CD4-positive, alpha-beta T cell treated with Interferon gamma for 1 hour (primary cell): ENCODE data around the gene ZFYVE28.

Source experiments
- DNase-seq: peaks from one replicate; pipeline ENCODE4 v3.0.0-alpha.2; 2020

The ZFYVE28 gene

DNA sequence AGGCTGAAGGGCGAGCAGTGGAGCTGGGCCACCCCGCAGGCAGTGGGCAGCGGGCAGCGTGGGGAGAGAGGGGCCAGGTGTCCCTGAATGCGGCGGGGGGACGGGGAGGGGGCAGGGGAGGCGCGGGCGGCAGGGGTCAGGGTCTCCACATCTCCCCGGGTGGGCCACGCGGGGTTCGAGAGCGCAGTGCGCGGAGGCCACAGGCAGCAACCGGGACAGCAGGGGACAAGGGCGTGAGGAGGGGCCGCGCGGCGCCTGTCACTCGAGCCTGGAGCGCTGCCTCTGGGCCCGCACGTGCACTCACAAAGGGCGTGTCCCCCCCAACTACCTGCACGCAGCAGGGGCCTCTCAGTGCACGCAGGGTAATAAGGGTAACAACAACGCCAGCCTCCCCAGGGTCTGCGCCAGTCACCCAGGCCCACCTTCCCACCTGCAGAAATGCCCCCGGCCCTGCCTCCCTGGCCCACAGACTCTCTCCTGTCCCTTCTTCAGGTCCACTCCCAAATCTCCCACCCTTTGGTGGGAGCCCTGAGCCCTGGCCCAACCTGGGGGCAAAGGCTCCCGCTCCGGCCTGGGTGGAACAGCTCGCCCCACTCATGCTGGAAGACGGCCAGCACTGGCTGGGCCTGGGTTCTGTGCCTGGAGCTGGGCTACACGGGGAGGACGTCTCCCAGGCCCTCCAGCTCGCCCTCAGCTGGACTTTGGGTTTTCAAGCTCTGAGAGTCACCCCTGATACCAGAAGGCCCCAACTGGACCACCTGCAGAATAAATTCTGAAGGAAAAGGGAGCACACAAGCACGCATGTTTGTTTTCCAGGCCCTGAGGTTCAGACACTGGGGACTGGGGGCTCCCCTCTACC lies 53.2 kb downstream of the ZFYVE28 start:
- no peak for DNase-seq

DNA sequence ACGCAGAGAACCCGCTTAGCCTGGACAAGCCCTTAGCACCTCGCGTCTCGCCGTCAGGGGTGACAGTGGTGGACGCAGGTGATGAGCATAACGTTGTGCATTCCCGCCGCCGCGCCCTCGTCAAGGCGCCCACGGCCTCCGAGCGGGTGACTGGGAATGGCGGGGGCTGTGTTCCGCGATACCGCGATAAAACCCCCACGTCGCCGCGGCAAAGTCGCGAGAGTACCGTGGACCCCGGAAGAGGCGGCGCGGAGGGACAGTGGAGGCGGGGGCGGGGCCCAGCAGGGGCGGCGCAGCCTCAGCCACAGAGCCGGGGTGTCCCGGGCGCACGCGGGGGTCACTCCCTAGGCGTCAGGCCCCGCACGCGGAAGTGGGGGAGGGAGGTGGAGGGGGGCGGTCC lies 53.8 kb downstream of the ZFYVE28 start:
- peak; percentile 53 for DNase-seq

DNA sequence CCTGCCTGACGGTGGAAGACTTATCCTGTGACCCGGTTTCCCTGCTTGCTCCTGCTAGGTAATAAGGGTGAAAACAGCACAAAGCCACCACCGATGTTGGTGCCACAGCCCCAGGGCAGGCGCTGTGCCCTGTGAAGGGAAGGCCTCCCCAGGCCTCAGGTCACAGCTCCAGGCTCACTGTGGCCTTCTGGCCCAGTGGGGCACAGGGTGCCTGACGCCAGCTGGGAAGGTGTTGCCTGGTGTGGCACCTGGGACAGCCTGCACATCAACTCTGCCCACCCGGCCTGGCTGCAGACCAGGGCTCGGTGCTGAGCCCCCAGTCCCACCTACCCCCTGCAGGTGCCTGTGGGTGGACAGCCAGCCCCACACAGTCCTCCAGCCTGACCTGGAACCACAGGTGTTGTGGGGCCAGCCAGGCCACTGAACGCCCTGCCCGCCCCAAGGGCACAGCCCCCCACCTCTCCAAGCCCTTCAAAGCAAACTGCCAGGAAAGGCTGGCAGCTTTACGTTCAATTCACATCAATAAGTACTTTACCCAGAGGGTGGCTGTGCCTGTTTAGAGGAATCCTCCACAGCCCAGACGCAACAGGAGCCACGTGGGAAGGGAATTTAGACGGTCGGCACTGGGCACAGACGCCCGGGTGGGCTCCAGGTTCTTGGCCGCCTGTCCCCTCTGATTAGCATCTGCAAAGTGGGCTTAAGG lies 54.3 kb downstream of the ZFYVE28 start:
- DNase-seq: no peak

DNA sequence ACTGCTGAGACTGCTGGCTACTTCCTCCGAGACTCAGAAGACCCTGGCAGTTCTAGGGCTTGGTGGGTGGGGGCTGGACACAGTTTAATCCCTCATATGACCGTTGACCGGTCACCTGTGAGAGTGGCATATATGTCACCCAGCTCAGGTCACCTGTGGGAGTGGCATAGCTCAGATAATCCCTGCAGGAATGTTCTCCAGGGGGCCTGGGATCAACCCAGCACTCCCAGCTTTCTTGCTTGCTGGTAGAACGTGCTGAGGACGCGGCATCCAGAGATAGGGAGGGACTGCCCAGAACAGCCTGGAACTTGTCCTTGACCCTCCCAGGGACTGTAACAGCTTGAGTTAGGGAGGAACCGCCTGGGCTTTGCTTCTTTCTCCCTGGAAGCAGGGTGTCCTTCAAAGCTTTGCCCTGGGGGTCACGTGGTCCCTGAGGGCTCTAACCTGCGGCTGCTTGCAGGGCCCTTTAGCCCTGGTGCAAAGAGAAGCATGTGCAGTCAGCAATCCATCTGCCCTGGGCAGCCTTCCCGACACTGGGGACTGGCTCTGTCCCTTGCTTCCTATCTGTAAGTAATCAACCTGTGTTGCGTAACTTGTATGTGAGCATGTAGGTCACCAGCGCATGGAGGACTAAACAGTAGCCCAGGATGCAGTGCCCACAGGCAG lies 55.3 kb downstream of the ZFYVE28 start:
- DNase-seq: no peak

DNA sequence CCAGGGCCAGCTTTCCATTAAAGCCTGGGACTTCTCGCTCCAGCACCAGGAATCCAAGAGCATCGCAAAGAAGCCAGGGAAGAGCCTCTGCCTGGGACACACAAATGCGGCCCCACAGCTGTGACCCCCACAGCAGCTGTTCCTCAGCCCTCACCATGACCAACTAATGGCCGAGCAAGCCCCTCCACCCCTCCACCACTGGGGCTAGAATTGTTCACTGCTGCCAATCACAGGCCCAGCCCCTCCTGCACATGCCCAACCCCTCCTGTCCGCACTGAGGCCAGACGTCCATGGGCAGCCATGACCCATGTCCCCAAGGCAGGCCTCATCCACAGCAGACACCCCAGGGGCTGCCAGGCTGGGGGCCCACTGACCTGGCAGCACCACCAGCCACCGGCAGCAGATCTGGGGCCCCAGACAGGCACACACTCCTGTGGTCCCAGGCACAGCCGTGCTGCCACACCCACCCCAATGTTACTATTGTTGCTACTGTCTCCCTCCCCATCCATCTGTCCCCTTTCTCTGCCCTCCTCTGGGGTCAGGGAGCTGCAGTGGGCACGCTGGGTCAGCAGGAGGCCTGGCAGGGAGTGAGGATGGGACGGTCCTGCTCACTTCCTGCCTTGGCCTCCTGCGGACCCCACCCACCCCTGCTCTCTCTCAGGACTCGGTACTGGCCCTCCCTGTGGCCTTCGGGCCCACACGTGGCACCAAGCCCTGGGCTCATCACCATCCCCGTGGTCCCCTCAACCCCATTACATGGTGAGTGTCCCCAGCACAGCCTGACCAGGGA lies 56.0 kb downstream of the ZFYVE28 start:
- no peak for DNase-seq

DNA sequence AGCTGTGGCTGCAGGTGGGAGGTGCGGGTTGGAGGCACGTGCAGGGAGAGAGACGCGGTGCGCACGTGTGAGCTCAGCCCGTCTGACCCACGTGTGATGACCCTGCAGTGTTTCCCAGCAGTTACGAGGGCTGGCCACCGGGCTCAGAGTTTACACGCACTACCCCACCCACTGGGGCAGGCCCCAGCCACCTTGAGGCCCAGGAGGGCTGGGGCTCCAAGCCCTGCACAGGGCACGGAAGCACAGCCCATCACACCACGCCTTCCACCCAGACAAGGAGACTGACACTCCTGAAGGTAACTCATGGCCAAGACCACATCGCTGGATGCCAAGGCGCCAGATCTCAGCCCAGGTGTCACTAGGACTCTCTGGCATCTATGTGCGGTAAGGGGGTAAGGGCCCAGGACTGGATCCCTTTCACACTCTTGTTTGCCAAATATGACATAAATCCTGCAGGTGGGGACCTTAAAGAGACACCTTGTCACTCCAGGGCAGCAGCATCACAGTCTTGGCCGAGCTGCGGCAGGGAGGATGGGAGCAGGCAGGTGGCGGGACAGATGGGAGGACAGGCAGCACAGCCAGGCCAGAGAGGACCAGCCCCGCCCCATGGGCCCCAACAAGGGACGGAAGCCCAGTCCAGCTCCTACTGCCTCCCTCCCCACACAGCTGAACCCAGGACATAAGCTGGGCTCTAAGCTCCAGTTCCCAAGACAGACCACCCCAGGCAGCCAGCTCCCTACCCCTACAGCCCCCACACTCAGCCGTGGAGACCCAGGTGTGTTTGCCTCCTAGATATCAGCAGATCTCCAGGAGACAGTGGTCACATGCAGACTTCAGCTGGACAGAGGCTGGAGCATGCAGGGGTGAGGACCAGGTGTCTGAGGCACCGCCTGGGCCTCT lies 56.8 kb downstream of the ZFYVE28 start:
- no peak for DNase-seq

DNA sequence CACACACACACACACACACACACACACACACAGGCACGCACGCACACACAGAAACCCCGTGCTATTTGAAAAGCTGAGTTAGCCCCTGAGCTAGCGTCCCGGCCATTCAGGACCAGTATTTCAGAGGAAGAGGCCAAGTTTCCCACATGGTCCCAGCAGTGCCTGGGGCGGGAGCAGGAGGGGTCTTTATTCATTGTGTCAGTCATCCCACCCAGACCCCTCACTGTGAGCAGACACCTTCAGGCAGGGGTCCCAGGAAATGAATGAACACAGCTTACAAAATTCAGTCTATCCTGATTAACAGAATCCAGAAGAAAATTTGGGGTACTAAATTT lies 58.1 kb downstream of the ZFYVE28 start:
- no peak for DNase-seq

DNA sequence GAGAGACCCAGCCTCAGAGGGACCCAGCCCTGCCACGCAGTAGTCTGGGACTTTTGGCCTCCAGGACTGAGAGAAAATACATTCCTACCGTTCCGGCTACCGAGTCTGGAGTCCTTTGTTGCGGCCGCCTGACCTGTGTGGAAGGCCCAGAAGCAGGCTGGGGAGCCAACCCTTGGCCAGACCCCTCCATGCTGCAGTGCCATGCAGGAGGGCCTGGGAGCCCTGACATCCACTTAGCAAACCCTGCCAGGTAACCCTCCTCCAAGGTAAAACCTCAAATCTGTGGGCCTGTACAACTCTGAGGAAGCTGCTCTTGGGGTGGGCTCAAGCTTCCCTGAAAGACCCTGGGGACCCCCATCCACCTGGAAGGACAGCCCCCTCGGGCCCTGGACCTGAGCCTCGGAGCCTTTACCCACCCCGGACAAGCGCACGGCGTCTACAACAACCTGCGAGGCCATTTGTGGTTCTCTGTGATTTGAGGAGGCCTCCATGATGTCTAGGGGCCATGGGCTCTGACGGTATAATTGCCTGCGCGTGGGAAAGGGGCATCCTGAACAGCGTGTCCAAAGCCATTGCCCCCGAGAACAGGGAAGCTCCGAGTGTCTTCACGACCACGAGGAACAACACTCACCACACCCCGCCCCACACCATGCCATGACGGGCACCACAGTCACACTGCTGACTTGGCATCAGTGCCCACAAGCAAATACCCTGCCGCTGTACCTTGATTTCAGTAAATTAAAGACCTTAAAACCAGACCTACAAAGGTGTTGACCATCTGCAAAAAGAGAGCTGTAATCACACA lies 58.7 kb downstream of the ZFYVE28 start:
- DNase-seq: no peak

DNA sequence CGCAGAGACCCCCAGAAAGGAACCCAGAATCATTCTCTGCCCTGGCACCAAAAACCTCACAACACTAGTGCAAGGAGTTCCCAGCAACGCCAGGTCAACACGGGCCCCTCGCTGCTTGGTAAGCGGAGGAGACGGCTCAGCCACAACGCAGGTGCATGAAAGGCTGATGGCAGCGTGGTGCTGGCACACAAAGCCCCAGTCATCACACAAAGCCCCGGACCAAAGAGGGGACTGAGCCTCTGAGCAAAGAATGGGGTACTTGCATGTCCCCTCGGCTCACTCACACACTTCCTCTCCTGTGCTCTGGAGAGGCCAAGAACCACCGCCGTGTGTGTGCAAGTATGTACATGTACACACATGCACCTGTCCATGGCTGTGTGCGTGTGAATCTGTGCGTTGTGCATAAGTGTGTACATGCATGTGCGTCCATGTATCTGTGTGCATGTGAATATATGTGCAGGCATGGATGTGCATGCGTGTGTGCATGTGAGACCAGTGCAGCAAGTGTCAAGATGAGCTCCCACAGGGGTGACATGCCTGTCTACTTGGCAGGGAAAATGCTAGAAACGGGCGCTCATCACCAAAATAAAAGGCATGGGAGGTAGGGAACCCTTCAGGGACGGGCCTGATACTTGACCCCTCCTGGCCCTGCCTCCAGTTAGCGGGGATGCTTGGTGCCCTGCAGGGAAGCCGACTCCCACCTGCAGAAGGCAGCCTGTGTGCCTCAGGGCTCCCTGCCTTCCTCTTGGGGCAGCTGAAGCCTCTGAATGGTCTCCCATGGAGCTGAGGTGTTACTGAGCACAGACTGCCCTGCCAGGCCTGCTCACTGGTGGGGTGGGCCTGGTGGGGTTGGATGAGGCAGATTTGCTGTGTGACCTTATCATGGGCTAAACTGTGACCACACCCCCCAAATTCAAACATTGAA lies 60.4 kb downstream of the ZFYVE28 start:
- DNase-seq: no peak

DNA sequence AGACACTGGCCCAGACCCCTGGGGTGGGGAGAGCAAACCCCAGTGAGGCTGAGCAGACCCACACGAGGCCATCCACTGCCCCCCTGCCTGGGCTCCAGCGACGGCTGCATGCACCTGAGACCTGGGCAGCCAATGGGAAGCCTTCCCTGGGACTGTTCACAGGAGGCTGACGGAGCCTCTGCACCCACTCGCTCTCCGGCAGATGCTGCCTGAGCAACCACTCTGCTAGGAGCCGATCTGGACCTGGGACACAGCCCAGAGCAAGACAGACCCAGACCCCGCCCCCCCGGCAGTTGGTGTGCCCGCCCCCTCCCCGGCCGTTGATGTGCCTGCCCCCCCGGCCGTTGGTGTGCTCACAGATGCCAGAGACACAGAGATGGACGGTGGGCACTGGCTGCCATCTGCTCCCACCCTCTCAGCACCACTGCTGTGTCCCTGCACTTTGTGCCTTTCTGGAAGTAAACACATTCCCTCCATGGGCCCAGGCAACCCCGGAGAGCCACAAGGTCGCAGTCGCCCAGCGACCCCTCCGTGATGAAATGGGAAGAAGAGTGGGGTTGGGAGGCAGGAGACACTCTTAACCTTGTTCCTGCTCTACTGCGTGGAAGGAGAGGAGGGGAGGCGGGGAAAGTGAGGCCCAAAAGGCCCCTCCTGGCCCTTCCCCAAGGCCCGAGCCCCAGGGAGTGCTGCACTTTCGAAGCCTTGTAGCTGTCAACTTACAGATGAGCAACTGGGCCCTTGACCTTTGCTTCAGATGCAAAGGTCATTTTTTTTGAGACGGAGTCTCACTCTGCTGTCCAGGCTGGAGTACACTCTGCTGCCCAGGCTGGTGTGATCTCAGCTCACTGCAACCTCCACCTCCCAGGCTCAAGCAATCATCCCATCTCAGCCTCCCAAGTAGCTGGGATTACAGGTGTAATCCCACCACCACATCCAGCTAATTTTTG lies 62.0 kb downstream of the ZFYVE28 start:
- DNase-seq: no peak

DNA sequence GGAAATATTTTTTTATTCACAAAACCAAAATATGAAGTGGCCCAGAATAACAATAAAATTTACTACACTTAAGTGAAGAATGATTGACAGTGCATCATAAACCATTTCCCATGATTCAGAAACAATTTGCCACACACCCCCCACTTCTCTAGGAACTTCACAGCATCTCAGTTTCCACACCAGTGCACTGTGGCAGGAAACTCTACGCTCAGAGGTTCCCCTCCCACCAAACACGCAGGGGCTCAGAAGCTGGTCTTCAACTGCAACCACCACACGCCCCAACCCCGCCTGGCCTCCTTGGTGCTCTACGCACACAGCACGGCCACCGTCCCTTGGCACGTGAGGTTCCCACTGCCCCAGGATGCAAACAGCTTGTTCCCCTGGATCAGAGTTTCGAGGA lies 63.7 kb downstream of the ZFYVE28 start:
- DNase-seq: peak; percentile 17

DNA sequence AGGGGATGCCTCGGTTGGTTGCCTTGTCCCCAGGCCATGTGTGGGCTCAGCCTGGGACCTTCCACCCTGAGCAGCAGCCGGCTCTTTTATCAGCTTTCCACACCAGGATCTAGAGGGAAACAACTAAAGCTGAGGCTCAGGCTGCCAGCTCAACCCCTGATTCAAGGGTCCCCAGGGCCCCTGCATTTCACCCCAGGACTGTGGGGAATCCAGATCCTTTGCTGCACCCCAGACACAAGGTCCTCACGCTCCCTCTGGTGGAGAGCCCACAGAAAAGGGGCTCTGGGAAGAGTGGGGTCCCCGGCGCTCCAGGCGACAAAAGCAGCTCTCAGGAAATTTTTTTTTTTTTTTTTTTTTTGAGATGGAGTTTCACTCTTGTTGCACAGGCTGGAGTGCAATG lies 64.3 kb downstream of the ZFYVE28 start:
- peak; percentile 25 for DNase-seq

DNA sequence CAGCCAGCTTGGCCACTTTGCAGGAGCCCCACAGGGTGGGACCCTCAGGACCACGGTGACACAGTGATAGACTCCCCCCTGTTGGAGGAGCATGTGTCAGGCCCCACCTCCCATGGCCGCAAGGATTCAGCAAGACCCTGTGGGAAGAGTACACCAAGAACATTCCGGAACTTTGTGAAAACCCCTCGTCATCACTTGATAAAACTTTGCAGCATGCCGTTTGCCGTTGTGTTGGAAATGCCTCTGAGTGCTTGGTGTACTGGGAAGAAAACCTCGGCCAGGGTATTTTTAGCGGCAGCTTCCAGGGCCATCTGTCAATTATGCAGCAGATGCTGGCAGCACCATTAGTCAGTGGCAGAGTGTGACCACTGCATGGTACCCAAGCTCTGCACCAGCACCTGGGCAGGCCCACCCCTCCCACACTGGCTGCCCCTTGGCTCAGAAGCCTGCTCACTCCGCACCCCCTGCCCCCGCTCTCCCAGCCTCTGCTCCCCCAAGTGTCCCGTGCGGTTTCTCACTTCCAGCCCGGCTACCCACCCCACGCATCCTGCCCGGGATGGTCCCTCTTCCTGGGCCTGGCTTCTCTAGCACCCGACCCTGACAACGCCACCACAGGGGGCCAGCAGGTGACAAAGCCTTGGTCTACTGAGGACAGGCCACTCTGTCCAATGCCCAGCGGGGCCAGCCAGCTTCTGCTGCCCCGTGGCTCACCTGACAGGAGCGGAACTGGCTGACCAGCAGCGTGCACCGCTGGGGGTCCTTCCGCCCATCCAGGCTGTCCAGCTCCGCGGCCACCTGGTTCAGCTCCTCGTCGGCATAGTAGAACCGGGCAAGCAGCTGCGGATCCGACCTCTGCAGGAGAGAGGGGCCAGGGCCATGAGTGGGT lies 65.0 kb downstream of the ZFYVE28 start:
- DNase-seq: no peak

DNA sequence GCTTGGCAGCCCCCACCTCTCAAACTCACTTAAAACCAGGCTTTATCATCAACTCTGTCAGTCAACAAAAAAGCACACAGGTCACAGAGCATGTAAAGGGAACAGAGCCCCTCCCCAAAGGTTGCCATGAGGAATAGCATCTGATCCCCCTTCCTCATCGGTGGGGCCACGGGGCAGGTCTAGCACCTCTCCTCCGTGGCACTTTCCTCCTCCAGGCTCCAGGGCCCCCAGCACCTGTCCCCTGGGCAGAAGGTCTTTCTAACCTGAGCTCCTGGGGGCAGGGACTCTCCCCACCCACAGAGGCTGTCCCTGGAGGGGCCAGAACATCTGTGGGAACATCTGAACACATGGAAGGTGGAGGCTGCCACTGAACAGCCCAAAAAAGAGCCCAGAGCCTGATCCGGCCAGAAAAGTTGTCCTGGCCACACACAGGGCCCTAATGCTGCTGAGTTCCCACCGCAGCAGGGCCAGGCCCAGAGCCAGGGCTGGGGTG lies 65.7 kb downstream of the ZFYVE28 start:
- DNase-seq: no peak

DNA sequence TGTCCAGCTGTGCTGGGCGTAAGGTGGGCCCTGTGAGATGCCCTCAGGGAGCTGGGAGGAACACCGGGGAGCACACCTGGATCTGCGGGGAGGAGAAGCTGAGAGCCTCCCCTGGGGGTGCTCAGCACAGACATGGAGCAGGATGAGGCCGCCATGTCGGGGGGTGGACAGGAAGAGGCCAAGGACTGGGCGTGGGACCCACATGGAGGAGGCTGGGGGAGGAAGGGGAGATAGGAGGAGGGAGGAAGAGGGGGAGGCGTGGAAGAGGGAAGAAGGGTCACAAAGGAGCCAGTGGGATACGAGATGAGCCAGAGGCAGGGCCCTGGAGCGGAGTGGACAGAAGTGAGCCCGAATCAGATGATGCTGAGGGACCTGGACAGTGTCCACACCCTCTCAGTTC lies 66.3 kb downstream of the ZFYVE28 start:
- DNase-seq: no peak

DNA sequence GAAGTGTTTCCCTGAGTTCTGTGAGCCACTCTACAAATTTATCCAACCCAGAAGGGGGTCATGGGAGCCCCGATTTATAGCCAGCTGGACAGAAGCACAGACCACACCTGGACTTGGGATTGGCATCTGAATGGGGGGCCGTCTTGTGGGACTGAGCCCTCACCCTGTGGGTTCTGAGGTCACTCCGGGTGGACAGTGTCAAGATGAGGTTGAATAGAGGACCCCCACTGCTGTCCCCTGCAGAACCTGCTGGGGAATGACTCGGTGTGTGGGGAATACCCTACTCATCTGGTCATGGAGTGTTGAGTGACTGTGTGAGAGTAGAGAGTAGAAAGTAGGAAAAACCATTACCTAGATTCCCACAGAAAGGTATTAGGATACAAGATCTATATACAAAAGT lies 67.5 kb downstream of the ZFYVE28 start:
- DNase-seq: no peak

DNA sequence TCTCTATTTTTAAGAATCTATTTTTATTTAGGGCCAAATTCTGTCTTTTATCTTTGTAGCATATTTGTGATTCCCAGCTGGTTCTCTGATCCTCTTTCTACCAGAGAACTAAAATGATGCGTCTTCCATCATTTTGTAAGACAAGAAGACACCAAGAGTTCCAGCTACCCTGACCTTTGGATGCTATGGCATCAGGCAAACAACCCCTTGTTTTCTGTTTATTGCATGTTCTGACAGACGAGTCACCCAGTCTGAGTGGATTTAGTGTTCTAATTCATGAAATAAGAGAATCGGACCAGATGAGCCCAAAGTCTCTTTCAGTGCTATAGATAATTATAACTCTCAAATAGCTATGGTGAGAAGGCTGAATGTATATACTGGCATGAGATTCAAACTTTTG lies 69.7 kb downstream of the ZFYVE28 start:
- no peak for DNase-seq

DNA sequence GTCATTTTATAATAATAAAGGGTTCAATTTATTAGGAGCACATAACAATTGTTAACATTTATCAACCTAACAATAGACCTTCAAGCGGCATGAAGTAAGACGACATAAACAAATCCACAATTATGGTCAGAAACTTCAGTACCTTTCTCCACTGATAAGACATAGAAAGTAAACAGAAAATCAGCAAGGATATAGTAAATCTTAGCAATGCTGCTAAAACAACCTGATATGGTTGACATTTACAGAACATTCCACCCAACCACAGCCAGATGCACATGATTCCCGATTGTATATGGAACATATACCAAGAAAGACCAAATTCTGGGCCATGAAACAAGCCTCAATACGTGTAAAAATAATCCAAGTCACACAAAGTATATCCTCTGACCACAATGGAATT lies 71.3 kb downstream of the ZFYVE28 start:
- no peak for DNase-seq
